ENCODE data around the gene STXBP6.

The STXBP6 gene

DNA sequence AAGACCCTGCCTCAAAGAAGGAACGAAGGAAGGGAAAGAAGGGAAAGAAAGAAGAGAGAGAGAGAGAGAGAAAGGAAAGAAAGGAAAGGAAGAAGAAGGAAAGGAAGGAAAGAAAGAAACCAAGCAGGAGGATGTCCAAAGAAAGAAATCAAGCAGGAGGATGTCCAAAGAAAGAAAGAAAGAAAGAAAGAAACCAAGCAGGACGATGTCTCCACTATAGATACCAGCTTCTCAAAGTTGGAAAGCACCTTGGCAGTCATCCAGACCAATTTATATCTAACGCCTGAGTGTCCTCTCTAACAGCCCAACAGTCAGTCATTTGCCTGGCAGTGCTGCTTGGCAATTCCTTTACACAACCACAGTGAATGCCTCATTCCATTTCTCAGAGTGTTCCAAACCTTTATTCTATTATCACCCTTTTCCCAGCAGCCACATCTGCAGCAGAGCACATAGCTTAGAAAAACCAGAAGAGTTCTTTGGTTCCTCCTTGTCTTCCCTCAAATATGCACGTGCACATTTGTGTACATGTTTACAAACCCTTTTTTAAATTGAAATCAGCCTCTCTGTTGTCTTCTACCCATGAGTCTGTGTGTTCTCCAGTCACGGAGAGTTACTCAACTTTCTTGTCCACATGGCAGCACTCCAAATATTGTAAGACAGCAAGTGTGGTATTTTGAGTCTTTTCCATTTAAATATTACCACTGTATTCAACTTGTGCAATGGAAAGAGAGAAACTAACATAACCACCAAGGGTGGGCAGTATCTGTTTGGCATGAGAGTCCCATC lies 138.4 kb downstream of the STXBP6 start:
- DNase-seq, result peak; percentile 88

DNA sequence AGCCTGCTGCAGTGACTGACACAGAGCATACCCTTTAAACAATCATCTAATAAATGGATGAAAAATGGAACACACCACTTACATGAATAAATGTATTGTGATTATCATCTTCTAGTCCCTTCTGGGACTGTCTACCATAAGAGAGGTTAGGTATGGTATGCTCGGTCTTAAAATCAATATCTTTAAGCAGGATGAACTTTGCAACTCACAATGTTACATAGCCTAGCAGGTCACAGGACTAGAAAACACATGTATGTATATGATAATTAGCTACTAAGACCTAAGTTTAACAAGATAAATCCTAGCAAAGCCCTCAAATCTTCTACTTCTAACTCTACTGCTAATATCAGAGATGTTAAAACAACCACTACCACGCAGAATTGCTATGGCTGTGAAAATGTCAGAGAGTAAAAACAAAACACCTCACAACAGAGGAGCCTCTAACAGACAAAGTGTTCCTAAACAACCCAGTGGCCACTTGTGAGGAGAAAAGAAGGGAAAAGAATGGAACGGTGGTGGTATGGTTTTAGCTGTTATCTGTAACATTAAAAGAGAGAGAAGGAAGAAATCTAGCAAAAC lies 139.4 kb downstream of the STXBP6 start:
- DNase-seq, result no peak

DNA sequence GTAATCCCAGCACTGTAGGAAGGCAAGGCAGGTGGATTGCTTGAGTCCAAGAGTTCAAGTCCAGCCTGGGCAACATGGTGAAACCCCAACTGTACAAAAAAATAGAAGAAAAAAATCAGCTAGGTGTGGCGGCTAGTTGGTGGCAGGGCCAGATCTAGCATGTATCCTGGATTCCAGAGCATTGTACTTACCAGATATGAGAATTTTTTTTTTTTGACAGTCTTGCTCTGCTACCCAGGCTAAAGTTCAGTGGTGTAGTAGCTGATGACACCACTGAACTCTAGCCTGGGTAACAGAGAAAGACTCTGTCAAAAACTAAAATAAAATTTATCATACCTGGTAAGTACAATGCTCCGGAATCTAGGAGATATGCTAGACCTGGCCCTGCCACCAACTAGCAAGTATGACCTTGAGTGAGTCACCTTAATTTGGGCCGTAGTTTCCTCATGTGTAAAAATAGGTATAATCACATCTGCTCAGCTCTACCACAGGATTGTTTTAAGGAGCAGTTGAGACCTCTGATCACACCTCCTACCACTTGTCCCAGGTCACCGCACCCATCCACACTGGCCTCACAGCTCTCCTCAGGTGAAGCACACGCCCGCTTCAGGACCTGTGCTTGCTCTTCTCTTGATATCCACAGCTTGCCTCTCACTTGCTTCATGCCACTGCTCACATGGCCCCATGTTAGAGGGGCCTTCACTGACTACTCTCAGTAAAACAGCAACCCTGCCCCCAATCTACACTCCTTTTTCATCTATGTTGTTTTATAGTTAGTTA lies 140.2 kb downstream of the STXBP6 start:
- no peak for DNase-seq

DNA sequence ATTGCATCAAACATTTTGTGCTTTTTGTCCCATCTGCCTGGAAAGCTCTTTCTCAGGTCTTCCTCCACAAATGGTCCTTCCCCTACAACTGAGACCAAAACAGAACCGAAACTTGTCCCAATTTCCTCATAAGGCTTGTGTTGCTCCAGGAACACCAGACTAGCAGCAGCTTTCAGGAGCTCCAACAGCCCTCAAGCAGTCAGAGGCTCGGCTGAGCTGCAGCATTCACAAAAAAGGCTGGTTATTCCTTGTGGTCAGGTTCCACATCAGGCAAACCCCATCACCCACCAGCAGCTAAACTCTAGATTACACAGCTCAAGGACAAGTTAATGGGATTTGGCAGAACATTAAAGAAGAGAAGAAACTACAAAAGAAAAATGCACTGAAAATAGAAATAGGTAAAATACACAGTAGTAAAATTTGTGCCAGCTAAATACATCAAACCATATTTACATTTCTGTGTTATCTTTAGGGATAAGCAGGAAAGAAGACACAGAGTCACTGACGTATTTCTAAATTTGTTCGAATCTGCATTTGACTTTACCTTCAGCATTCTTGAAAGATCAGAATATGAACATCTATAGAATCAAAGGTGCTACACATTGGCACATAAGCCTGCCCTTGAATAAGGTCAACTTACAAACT lies 141.2 kb downstream of the STXBP6 start:
- no peak for DNase-seq

DNA sequence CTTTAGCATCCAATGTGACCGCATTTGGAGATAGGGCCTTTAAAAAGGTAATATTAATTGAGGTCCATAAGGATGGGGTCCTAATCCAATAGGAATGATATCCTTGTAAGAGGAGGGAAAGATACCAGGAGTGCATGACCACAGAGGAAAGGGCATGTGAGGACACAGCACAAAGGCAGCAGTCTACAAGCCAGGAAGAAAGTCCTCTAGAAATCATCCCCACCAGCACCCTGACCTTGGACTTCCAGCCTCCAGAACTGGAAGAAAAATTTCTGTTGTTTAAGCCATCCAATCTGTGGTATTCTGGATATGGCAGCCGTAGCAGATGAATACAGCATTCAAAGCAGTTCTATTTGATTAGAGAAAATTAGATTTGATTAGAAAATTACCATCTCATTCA lies 145.4 kb downstream of the STXBP6 start:
- no peak for DNase-seq

DNA sequence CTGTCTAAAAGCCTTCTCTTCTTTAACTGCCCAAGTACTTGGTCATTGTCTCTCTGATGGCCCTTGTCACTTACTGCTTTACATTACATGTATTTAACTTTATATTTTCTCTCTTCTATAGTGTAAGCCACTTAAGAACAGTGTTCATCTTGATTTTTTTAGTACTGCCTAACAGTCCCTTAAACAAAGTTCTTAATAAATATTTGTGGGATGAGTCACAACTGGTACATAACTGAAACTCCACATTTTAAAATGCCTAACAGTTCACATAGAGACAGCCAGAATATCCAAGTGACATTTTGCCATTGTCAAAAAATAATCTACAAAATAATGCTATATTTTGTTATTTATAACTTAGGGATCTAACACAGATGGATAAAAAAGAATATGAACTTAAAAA lies 146.6 kb downstream of the STXBP6 start:
- peak; percentile 77 for DNase-seq

DNA sequence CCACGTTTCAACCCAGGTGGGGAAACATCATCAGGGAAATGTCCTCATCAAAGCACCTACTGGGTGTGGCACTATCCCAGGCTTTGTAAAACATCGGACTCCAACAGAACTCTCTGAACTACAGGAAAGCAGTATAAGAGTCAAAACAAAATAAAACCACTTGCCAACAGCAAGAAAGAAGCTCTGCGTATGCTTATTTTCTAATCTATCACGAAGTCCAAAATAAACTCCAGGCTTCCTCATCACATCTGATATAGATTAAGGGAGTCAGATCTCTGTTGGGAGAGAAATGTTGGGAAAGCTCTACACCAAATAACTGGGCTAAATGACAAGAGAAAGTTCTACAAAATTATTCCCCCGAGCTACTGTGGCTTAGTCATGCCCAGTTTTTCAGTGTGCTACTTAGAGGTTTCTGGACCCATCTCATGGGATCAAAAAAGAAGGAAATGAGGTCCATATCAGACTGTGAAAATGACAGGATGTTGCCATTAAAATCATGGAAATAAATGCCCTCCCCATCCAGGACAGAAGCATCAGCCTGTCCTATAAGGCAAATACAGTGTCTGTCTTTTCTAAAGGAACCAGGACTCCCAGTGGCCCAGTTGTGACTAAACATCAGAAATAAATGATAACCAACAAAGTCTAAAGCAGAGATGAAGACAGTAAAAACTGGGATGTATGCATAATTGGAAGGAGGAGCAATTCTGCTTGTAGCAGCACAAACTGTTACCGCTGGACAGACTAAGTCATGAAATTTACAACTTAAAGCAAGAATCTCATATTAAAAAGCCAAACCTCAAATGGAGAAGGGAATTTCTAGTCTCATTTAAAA lies 149.5 kb downstream of the STXBP6 start:
- peak; percentile 88 for DNase-seq

DNA sequence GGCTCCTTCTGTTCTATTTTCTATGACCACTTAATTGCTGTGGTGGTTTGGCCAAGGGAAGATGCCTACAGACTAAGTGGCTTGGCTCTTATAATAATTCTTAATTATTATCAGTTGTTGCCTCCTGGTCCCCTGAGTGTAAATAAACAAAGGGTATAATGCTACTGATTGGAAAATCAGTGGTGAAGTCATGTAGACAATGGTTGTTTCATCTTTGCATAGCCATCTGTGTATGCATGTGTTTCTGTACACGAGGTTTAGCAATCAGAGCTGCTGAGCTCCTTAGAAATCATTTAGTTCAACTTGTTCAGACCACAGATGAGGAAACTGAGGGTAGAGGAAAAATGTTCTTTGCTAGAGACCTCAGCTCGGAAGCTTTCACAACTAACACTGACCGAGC lies 152.2 kb downstream of the STXBP6 start:
- no peak for DNase-seq

DNA sequence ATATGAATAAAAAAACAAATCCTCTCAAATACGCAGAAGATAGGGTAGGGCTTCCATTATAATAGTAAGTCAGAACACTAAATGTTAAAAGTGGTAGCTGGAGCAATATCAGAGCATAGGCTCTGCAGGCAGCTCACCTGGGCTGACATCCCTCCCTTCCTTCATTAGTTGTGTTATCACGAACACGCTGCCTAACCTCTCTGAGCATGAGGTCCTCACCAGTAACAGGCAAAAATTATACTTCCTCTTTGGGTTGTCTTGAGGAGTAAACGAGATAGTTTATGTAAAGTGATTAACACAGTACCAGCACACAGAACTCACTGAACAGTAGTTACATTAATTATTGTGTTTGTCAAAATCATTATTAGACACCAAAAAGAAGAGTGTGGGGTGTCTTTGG lies 154.3 kb downstream of the STXBP6 start:
- no peak for DNase-seq

DNA sequence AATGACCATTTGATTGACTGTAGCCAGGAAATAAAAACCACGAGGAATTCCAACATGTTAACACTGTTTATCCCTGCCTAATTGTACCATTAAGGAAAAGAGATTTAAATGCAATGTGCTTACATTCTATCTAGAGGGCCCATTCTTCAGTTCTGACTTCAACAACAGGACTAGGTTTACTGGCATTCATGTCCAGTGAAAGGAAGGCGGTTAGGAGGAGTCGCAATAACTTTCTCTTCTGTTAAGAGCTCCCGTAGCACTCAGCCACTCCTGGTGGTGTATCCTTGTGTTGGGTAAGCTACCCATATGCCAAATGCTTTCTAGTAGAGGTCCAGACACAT lies 154.7 kb downstream of the STXBP6 start:
- DNase-seq, result peak; percentile 56

DNA sequence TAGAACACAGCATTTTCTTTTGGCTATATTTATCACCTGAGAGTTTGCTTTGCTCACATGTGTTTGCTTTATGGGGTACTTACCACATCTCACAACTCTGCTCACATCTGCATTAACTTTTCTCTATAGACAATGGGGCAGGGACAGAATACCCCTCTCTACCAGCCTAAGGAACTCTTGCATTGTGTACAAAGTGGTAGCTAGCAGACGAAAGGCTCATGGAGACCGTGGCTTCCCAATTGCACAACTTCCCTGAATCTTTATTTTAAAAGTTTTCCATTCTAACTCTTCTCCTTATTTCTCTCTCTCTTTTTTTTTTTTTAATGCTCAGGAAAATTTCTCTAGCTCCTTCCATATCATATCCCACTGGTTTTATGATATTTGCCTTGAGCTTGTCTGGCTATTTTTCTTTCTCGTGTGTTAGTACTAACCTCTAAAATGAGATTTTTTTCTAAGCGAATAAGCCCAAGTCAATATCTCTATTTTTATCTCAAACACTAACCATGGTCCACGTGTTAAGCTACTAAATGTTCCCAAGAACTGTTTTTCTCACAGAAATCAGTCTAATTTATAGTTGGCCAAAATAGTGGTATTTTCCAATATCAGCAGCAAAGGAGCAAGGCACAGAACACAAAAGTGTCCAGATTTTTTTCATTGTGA lies 155.2 kb downstream of the STXBP6 start:
- DNase-seq, result no peak

DNA sequence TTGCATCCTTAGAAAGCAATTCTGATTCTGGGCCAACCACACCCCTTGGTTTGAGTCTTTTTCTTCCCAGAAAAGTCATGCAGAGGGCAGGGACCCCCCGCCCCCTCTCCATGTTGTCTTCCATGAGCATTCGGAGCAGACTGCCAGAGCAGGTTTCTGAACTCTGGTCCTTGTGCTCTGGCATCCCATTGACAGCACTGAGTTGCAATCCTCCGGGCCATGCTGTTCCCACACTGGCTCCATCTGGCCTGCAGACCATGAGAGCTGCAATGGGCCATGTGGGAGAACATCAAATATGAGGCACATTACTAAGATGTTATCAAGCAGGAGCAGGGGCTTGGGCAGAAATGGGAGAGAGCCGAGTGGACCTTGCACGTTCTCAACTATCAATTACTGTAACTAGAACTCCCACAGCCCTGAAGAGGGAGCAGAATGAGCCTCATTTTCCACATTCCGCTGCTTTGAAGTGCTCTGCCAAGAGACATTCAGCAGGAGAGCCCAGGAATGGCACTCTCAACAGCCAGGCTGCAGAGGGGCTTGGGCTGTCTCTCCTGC lies 157.4 kb downstream of the STXBP6 start:
- no peak for DNase-seq

DNA sequence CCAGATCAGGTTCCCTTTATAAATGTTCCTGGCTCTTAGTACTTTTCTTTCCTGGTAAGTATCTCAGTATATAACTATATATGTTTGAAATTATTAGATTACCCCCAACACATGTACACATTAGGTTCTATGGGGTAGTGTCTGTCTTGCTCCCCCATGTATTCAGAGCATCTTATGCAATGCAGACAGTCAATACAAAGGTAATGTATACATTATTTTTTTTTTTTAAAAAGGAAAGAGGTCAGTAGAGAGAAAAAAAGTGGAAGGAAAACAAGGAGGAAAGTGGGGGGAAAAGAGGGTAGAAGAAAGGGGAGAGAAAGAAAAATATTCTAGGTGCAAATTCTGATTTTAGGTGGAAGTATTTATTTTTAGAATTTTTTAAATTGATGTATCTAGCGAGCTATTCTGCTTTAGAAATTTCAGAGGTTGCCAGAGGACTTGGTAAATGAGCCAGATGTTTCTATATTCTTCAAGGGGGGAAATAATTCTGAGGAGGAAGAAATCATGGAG lies 157.9 kb downstream of the STXBP6 start:
- no peak for DNase-seq

DNA sequence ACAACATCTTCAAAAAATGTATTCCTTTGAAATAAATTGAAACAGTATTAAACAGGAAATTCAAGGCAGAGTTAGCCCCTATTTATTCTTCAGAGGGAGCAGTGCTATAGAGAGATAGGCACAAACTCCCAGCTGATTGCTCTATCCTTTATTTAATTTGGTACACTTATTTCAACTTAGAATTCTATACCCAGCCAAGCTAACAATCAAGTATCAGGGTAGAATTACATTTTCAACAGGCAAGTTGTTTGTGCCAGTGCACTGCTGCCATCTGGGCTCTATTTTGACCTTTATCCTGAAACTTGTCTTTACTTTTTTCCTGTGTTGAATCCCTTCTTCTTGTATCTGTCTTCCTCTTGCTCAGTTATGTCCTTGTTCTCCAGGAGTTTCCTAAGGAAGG lies 159.2 kb downstream of the STXBP6 start:
- DNase-seq, result no peak

DNA sequence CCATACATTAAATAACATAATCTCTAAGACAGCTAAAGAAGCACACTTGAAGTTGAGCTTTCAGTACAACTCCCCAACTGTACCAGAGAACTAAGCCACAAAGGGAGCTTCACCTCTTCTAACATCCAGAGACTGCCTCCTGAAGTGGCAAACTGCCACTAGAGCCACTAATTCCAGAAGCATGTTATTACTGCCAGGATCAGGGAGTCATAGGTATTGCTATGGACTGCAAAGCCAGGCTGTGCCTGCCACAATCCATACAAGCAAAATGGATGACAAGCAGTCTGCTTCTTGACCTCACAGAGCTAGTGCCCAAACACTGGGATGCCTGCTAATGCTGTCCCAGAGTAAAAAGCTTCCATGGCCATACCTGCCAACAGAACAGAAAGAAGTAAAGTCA lies 160.1 kb downstream of the STXBP6 start:
- peak; percentile 28 for DNase-seq

DNA sequence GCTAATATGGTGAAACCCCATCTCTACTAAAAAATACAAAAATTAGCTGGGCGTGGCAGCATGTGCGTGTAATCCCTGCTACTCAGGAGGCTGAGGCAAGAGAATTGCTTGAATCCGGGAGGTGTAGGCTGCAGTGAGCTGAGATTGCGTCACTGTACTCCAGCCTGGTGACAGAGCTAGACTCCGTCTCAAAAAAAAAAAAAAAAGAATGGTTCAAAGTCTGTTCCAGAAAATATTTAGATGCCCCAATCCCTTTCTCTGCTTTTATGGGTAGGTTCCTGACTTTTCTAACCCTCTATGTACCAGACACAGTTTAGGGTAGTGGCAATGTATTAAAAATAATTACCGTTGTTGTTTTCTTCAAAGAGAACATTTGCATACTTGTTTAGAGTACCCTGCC lies 161.4 kb downstream of the STXBP6 start:
- no peak for DNase-seq

DNA sequence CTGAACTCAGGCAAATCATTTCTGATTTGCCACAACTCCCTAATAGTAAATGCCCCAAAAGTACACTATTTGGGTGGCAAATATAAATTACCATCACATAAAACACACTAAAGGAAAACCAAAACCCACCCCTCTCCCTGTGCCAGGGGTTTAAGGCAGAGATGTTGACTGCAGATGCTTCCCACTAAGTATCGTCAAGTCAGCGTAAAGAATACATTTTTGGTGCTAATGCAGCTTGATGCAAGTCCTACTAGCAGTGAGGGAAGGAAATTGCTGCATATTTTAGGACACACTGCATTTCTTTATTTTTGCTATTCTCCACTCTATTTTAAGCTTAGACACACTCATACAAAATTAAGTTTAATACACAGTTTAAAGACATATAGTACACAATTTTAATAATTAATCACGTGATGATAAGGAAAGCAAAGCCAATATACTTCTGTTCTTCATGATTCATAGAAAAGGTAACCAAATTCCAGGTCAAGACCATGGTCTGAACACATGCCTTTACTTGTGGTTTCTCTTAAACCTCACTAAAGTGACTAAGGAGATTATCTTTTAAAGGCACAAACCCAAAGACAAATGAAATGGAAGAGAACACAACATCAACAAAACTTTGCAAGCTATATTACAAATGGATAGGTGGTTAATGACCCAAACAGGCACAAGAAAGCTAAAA lies 162.2 kb downstream of the STXBP6 start:
- DNase-seq, result peak; percentile 46

DNA sequence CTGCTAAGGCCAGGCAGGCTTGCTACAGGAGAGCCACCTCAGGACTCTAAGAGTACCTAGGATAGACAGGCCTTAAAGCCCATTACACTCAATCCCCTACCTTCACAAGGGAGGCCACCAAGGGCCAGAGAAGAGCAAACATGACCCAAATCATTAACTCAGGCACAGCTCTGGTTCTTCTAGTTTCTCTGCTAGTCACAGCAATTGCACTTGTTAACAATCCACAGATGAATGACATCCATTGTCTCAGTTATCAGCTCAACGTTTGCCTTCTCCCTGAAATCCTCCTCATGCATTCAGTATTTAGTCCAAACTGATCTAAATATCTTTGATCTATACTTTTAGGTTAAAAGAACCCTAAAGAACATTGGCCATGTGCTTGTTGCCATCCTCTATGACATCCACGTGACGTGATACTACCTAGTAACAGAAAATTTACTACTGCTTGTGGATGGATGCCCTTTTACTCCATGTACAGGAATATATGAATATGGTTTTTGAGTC lies 164.5 kb downstream of the STXBP6 start:
- DNase-seq, result no peak

DNA sequence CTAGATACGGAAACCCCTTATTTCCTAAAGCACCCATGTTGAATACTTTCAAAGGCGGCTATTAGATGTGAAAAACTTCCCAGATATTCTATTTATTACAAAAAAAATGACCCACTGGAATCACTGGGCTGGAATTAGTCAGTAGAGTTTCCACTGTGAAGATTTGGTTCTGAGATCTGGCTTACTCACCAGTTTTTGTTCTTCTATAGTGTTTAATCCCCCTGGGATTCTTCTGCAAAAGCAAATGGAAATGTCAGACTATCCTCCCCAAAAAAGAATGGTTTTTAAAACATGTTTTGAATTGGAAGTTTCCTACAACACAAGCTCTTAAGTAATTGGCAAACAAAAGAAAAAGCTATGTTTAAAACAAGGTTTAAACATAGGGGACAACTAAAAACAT lies 166.4 kb downstream of the STXBP6 start:
- peak; percentile 62 for DNase-seq

DNA sequence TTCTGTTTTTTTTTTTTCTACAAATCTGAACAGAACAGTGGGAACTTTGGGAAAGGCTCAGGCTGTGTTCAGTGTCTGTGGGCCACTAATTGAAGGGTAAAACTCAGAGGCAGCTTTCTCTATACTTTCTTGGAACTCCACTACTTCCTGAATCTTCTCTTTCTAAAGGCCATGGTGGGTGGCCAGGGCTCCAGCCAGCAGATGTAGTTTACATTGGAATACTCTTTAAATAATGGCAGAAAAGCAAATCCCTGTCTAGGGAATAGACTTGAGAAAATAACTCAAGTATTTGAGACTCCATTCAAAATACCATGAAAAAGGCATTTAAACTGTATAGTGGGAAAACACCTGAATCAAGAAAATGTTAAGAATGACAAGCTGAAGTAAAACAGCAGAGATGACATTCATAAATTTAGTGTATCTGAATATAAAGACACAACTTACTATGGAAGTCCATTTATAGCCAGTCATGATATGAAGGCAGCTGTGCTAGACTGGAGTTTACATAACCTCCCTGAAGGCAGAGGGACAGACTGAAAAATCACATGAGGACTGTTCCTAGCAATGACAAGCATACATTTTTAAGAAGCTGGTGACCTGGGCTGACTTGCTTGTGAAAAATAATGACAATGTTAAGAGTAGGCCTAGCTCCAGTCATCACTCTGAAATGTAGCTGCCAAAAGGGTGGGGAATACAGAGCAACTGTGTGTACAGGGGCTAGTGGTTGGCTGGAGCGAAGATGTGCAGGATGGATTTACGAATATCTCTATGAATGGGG lies 168.6 kb downstream of the STXBP6 start:
- no peak for DNase-seq
